GM23338 (cell line): ENCODE results near the gene ANKUB1. TPM values are rescaled to one million over a fixed set of nuclear protein-coding genes. Genes with fewer than 3 reads are reported as not detected.

ENCODE experiments used
- ATAC-seq: fragments of 200-7000 bp; cut with Tn5 transposase; 3 replicates; pipeline ENCODE4 v1.9.1; 2020
- DNase-seq: peaks from one replicate; pipeline ENCODE4 v3.0.0-alpha.2; 2015; ENCODE audit warnings: low spot score
- H2AFZ ChIP-seq: fragments of 200-600 bp; sonication (generic); 2 replicates; pipeline ENCODE4 v1.8.0; 2016; ENCODE audit warnings: antibody characterized with exemption, mild to moderate bottlenecking, moderate library complexity
- H3F3A ChIP-seq: fragments of 200-600 bp; sonication (generic); replicated peaks from 2 replicates; pipeline ENCODE4 v1.8.0; 2017; ENCODE audit warnings: antibody characterized with exemption, mixed run types, low read depth
- H3K27ac ChIP-seq: fragments of 200-600 bp; sonication (generic); 2 replicates; pipeline ENCODE4 v1.6.1; 2016; ENCODE audit warnings: low read depth
- H3K27me3 ChIP-seq: fragments of 200-600 bp; sonication (generic); 2 replicates; pipeline ENCODE4 v1.8.0; 2016; ENCODE audit warnings: mild to moderate bottlenecking, mixed run types, moderate library complexity; ENCODE audit not compliant: insufficient read depth
- H3K36me3 ChIP-seq: fragments of 200-600 bp; sonication (generic); 2 replicates; pipeline ENCODE4 v1.8.0; 2016; ENCODE audit warnings: mild to moderate bottlenecking; ENCODE audit not compliant: insufficient read depth
- H3K4me1 ChIP-seq: fragments of 200-600 bp; sonication (generic); 2 replicates; pipeline ENCODE4 v1.8.0; 2016; ENCODE audit warnings: mild to moderate bottlenecking, moderate library complexity; ENCODE audit not compliant: insufficient read depth
- H3K4me2 ChIP-seq: fragments of 200-600 bp; sonication (generic); 2 replicates; pipeline ENCODE4 v1.7.1; 2017; ENCODE audit warnings: mixed run types
- H3K4me3 ChIP-seq: fragments of 200-600 bp; sonication (generic); 2 replicates; pipeline ENCODE4 v1.6.1; 2016; ENCODE audit warnings: mixed run types
- H3K79me2 ChIP-seq: fragments of 200-600 bp; sonication (generic); replicated peaks from 2 replicates; pipeline ENCODE4 v1.8.0; 2017; ENCODE audit warnings: mild to moderate bottlenecking; ENCODE audit not compliant: insufficient read depth
- H3K9me2 ChIP-seq: fragments of 200-600 bp; sonication (generic); 2 replicates; pipeline ENCODE4 v1.8.0; 2017; ENCODE audit not compliant: insufficient read depth
- H4K20me1 ChIP-seq: fragments of 200-600 bp; sonication (generic); replicated peaks from 2 replicates; pipeline ENCODE4 v1.8.0; 2017; ENCODE audit warnings: mild to moderate bottlenecking; ENCODE audit not compliant: insufficient read depth
- H3K27ac Mint-ChIP-seq: 2 replicates; pipeline ENCODE4 v1.8.0; 2020; ENCODE audit warnings: inconsistent platforms, mild to moderate bottlenecking, moderate library complexity, mixed read lengths
- H3K27me3 Mint-ChIP-seq: 3 replicates; pipeline ENCODE4 v1.8.0; 2022; ENCODE audit warnings: low read depth, mild to moderate bottlenecking, moderate library complexity, mixed read lengths, inconsistent platforms; ENCODE audit not compliant: insufficient read depth, poor library complexity
- H3K36me3 Mint-ChIP-seq: 3 replicates; pipeline ENCODE4 v1.8.0; 2021; ENCODE audit warnings: low read depth, mild to moderate bottlenecking, inconsistent platforms, moderate library complexity, mixed read lengths
- H3K4me1 Mint-ChIP-seq: 3 replicates; pipeline ENCODE4 v1.8.0; 2020; ENCODE audit warnings: mild to moderate bottlenecking, inconsistent platforms, mixed read lengths
- H3K4me3 Mint-ChIP-seq: 3 replicates; pipeline ENCODE4 v1.8.0; 2021; ENCODE audit warnings: moderate library complexity, mild to moderate bottlenecking, inconsistent platforms, mixed read lengths
- H3K9me3 Mint-ChIP-seq: 3 replicates; pipeline ENCODE4 v1.8.0; 2020; ENCODE audit warnings: moderate library complexity, mild to moderate bottlenecking, inconsistent platforms, mixed read lengths
- CREB1 ChIP-seq: fragments of 250-450 bp; sonication (Bioruptor Pico); IDR thresholded peaks from 2 replicates; pipeline ENCODE4 v1.5.0; 2020; ENCODE audit warnings: low read depth, mild to moderate bottlenecking, moderate library complexity
- CTCF ChIP-seq, 2 experiments: fragments of 200-600 bp in 1 of 2; sonication (generic) in 1 of 2; conservative IDR thresholded peaks; 2 replicates each; pipeline versions ENCODE4 v1.5.1 to v1.6.1; 2016 to 2017; ENCODE audit warnings: antibody characterized with exemption in 2 of 2, low read depth in 2 of 2, mild to moderate bottlenecking in 2 of 2, moderate library complexity in 1 of 2
- ETS1 ChIP-seq: IDR thresholded peaks from 2 replicates; pipeline ENCODE4 v1.6.1; 2016; ENCODE audit warnings: antibody characterized with exemption
- EZH2 ChIP-seq: fragments of 200-600 bp; sonication (generic); IDR thresholded peaks from one replicate; pipeline ENCODE4 v1.8.0; 2017; ENCODE audit warnings: antibody characterized with exemption, mild to moderate bottlenecking, low read depth; ENCODE audit not compliant: unreplicated experiment
- EZH2phosphoT487 ChIP-seq: fragments of 200-600 bp; sonication (generic); IDR thresholded peaks from one replicate; pipeline ENCODE4 v1.8.1; 2018; ENCODE audit warnings: antibody characterized with exemption; ENCODE audit not compliant: unreplicated experiment
- JUNB ChIP-seq: IDR thresholded peaks from one replicate; pipeline ENCODE4 v1.6.1; 2016; ENCODE audit warnings: antibody characterized with exemption; ENCODE audit not compliant: unreplicated experiment
- NANOG ChIP-seq: IDR thresholded peaks from 2 replicates; pipeline ENCODE4 v1.6.1; 2016; ENCODE audit warnings: antibody characterized with exemption, borderline replicate concordance
- POLR2AphosphoS5 ChIP-seq: IDR thresholded peaks from 2 replicates; pipeline ENCODE4 v1.6.1; 2016; ENCODE audit warnings: antibody characterized with exemption, low read depth
- REST ChIP-seq: IDR thresholded peaks from one replicate; pipeline ENCODE4 v1.6.1; 2018; ENCODE audit warnings: antibody characterized with exemption; ENCODE audit not compliant: unreplicated experiment
- STAT1 ChIP-seq: IDR thresholded peaks from one replicate; pipeline ENCODE4 v1.6.1; 2016; ENCODE audit warnings: antibody characterized with exemption; ENCODE audit not compliant: unreplicated experiment
- ZNF114 ChIP-seq: fragments of 250-450 bp; sonication (Bioruptor Pico); IDR thresholded peaks from 2 replicates; pipeline ENCODE4 v1.5.0; 2020; ENCODE audit warnings: mild to moderate bottlenecking, moderate library complexity
- ZNF331 ChIP-seq: fragments of 250-450 bp; sonication (Bioruptor Pico); IDR thresholded peaks from 2 replicates; pipeline ENCODE4 v1.5.0; 2020; ENCODE audit warnings: low read depth, mild to moderate bottlenecking, moderate library complexity
- ZNF462 ChIP-seq: fragments of 250-450 bp; sonication (Bioruptor Pico); IDR thresholded peaks from 2 replicates; pipeline ENCODE4 v1.5.0; 2020; ENCODE audit warnings: mild to moderate bottlenecking, moderate library complexity
- polyA plus RNA-seq: library from polyadenylated mRNA; unstranded; fragments of >200 nt; fragmentation: Nextera tagmentation; extraction: Ambion mirVana; gene quantifications from 2 replicates; pipeline ENCODE4 v1.2.1, GENCODE V29; 2016
- total RNA-seq: library from RNA; depleted of rRNA; stranded (reverse); fragments of >200 nt; shearing (Covaris generic); gene quantifications from 2 replicates; pipeline ENCODE4 v1.2.3, GENCODE V29; 2014

Gene ANKUB1
- total and polyA plus RNA-seq, 2 experiments from 2014 or later = not detected

GRCh38 chr3:149801195-149801594 is 8.8 kb upstream of the ANKUB1 start:
- H3K4me1 ChIP-seq = no peaks in the 10 kb centered on the region
- peak overlapping the region; percentile 2; the same call in 1 of the 2 replicates for H2AFZ ChIP-seq
- H3K4me3 Mint-ChIP-seq = no peak overlapping the region
- H3K27ac Mint-ChIP-seq = no peak overlapping the region
- H3K9me3 Mint-ChIP-seq = no peaks in the 10 kb centered on the region; the same call in 2 of the 3 replicates
- DNase-seq (no peak), ATAC-seq (no peak)
- no peaks in the 10 kb centered on the region for H4K20me1 ChIP-seq
- no peaks in the 10 kb centered on the region for H3K36me3 ChIP-seq
- H3K36me3 Mint-ChIP-seq = no peaks in the 10 kb centered on the region
- no peaks in the 10 kb centered on the region for H3K4me1 Mint-ChIP-seq
- H3K9me2 ChIP-seq = no peaks in the 10 kb centered on the region
- TF ChIP-seq REST (no peak), ETS1 (no peak), CTCF (conservative IDR thresholded peaks at IDR 0.05; ENCODE audit: low read depth in 2 of 2) (no peak), POLR2AphosphoS5 (no peak), CREB1 (no peak), ZNF331 (CRISPR knock-in tag) (no peak), EZH2 (no peak), ZNF114 (no peak), ZNF462 (CRISPR knock-in tag) (no peak), NANOG (no peak), STAT1 (no peak), JUNB (no peak), EZH2phosphoT487 (no peak)
- H3K4me2 ChIP-seq = no peak overlapping the region
- no peaks in the 10 kb centered on the region for H3F3A ChIP-seq
- H3K79me2 ChIP-seq = no peaks in the 10 kb centered on the region
- no peak overlapping the region for H3K27ac ChIP-seq
- peaks cover 2% of the 10 kb centered on the region for H3K27me3 Mint-ChIP-seq
- H3K27me3 ChIP-seq = no peaks in the 10 kb centered on the region
- no peak overlapping the region for H3K4me3 ChIP-seq
